ENCODE data around the gene GPRC5A. TPM values are rescaled to one million over a fixed set of nuclear protein-coding genes. Genes with fewer than 3 reads are reported as not detected.

Gene GPRC5A
- total RNA-seq, 1 donor from 2014 or later, result 3.4 TPM

- H3K4me1 Mint-ChIP-seq (ENCODE audit: unreplicated experiment), result peaks cover 4% of the 10 kb centered on the region
- H3K27me3 Mint-ChIP-seq (ENCODE audit: unreplicated experiment), result no peaks in the 10 kb centered on the region
- no peak for DNase-seq (ENCODE audit: low spot score)
- H3K27ac Mint-ChIP-seq (ENCODE audit: unreplicated experiment), result no peak overlapping the region
- no peak overlapping the region for H3K4me3 Mint-ChIP-seq (ENCODE audit: unreplicated experiment)
- no peaks in the 10 kb centered on the region for H3K36me3 Mint-ChIP-seq (ENCODE audit: low read depth, unreplicated experiment)
- no peak for TF ChIP-seq CTCF (IDR thresholded peaks at IDR 0.05; ENCODE audit: unreplicated experiment)
- H3K9me3 Mint-ChIP-seq (ENCODE audit: unreplicated experiment), result no peaks in the 10 kb centered on the region
Measured at GRCh38 chr12:12922191-12922616, 30.8 kb downstream of the GPRC5A start.

- no peak for TF ChIP-seq CTCF (IDR thresholded peaks at IDR 0.05; ENCODE audit: unreplicated experiment)
- no peaks in the 10 kb centered on the region for H3K36me3 Mint-ChIP-seq (ENCODE audit: low read depth, unreplicated experiment)
- no peak for DNase-seq (ENCODE audit: low spot score)
- no peak overlapping the region for H3K4me3 Mint-ChIP-seq (ENCODE audit: unreplicated experiment)
- no peaks in the 10 kb centered on the region for H3K4me1 Mint-ChIP-seq (ENCODE audit: unreplicated experiment)
- no peaks in the 10 kb centered on the region for H3K9me3 Mint-ChIP-seq (ENCODE audit: unreplicated experiment)
- no peaks in the 10 kb centered on the region for H3K27me3 Mint-ChIP-seq (ENCODE audit: unreplicated experiment)
- no peak overlapping the region for H3K27ac Mint-ChIP-seq (ENCODE audit: unreplicated experiment)
Measured at GRCh38 chr12:12922978-12923377, 31.6 kb downstream of the GPRC5A start.

- no peak for DNase-seq (ENCODE audit: low spot score)
- H3K36me3 Mint-ChIP-seq (ENCODE audit: low read depth, unreplicated experiment), result no peaks in the 10 kb centered on the region
- TF ChIP-seq CTCF (IDR thresholded peaks at IDR 0.05; ENCODE audit: unreplicated experiment), result no peak
- no peak overlapping the region for H3K4me3 Mint-ChIP-seq (ENCODE audit: unreplicated experiment)
- H3K27ac Mint-ChIP-seq (ENCODE audit: unreplicated experiment), result no peak overlapping the region
- no peaks in the 10 kb centered on the region for H3K4me1 Mint-ChIP-seq (ENCODE audit: unreplicated experiment)
- no peaks in the 10 kb centered on the region for H3K27me3 Mint-ChIP-seq (ENCODE audit: unreplicated experiment)
- H3K9me3 Mint-ChIP-seq (ENCODE audit: unreplicated experiment), result no peaks in the 10 kb centered on the region
Measured at GRCh38 chr12:12924169-12924568, 32.8 kb downstream of the GPRC5A start.

GRCh38 chr12:12925388-12925787 is 34.0 kb downstream of the GPRC5A start:
- H3K27me3 Mint-ChIP-seq (ENCODE audit: unreplicated experiment), result peaks cover 2% of the 10 kb centered on the region
- TF ChIP-seq CTCF (IDR thresholded peaks at IDR 0.05; ENCODE audit: unreplicated experiment), result no peak
- H3K4me1 Mint-ChIP-seq (ENCODE audit: unreplicated experiment), result no peaks in the 10 kb centered on the region
- no peak for DNase-seq (ENCODE audit: low spot score)
- H3K9me3 Mint-ChIP-seq (ENCODE audit: unreplicated experiment), result no peaks in the 10 kb centered on the region
- no peak overlapping the region for H3K4me3 Mint-ChIP-seq (ENCODE audit: unreplicated experiment)
- no peaks in the 10 kb centered on the region for H3K36me3 Mint-ChIP-seq (ENCODE audit: low read depth, unreplicated experiment)
- H3K27ac Mint-ChIP-seq (ENCODE audit: unreplicated experiment), result no peak overlapping the region

- no peaks in the 10 kb centered on the region for H3K4me1 Mint-ChIP-seq (ENCODE audit: unreplicated experiment)
- no peak overlapping the region for H3K4me3 Mint-ChIP-seq (ENCODE audit: unreplicated experiment)
- peaks cover 2% of the 10 kb centered on the region for H3K27me3 Mint-ChIP-seq (ENCODE audit: unreplicated experiment)
- no peak overlapping the region for H3K27ac Mint-ChIP-seq (ENCODE audit: unreplicated experiment)
- DNase-seq (ENCODE audit: low spot score), result no peak
- no peak for TF ChIP-seq CTCF (IDR thresholded peaks at IDR 0.05; ENCODE audit: unreplicated experiment)
- H3K36me3 Mint-ChIP-seq (ENCODE audit: low read depth, unreplicated experiment), result no peaks in the 10 kb centered on the region
- no peaks in the 10 kb centered on the region for H3K9me3 Mint-ChIP-seq (ENCODE audit: unreplicated experiment)
Measured at GRCh38 chr12:12926571-12927071, 35.3 kb downstream of the GPRC5A start.

Measured in endothelial cell (in vitro differentiated cells).